ENCODE measurements around the gene EHD1.
A peak's percentile ranks its signal among the peaks of the same experiment; 100 is the strongest.
"Not testable (repeated sequence)": the region's sequence is repeated elsewhere in the genome, so short reads cannot be mapped to it uniquely, and the experiment has no call there.

EHD1 gene

GRCh38 chr11:64855596-64856304 lies 22.7 kb downstream of the EHD1 start:
- no peak for DNase-seq

- peak; percentile 81 for DNase-seq
Measured at GRCh38 chr11:64854534-64855502, 23.6 kb downstream of the EHD1 start.

GRCh38 chr11:64854157-64854533 lies 24.3 kb downstream of the EHD1 start:
- DNase-seq = no peak

- no peak for DNase-seq
Measured at GRCh38 chr11:64853709-64854108, 24.7 kb downstream of the EHD1 start.

GRCh38 chr11:64852804-64853509 lies 25.5 kb downstream of the EHD1 start:
- no peak for DNase-seq

- no peak for DNase-seq
Measured at GRCh38 chr11:64851831-64852351, 26.5 kb downstream of the EHD1 start.

- no peak for DNase-seq
Measured at GRCh38 chr11:64850979-64851567, 27.3 kb downstream of the EHD1 start.

GRCh38 chr11:64849598-64850356 lies 28.6 kb downstream of the EHD1 start:
- DNase-seq = no peak

- DNase-seq = no peak
Measured at GRCh38 chr11:64848826-64849597, 29.4 kb downstream of the EHD1 start.

- peak; percentile 68 for DNase-seq
Measured at GRCh38 chr11:64848214-64848825, 30.1 kb downstream of the EHD1 start.

GRCh38 chr11:64846998-64847666 lies 31.3 kb downstream of the EHD1 start:
- peak; percentile 97 for DNase-seq

- not testable (repeated sequence) for DNase-seq
Measured at GRCh38 chr11:64845776-64846129, 32.7 kb downstream of the EHD1 start.

- DNase-seq = no peak
Measured at GRCh38 chr11:64845129-64845775, 33.2 kb downstream of the EHD1 start.

GRCh38 chr11:64844330-64845128 lies 33.9 kb downstream of the EHD1 start, which contains the start of gene CDC42BPG:
CDC42BPG (minus strand) TSS chr11:64844653; CDS start chr11:64844569, 84 bp downstream.
- DNase-seq = peak; percentile 88

GRCh38 chr11:64843686-64844329 lies 34.6 kb downstream of the EHD1 start:
- no peak for DNase-seq

- no peak for DNase-seq
Measured at GRCh38 chr11:64842851-64843685, 35.4 kb downstream of the EHD1 start.

GRCh38 chr11:64842366-64842759 lies 36.1 kb downstream of the EHD1 start:
- no peak for DNase-seq

Measured in hematopoietic multipotent progenitor cell treated with erythropoietin and hydrocortisone succinate and interleukin-3 and kit ligand, for 4 days (in vitro differentiated cells).